WTC11 (cell line): Measurements from ENCODE around the gene SLC29A3. TPM values are rescaled to one million over a fixed set of nuclear protein-coding genes. Genes with fewer than 3 reads are reported as not detected.

Experiments used
- ATAC-seq: fragments of 200-7000 bp; cut with Tn5 transposase; 2 replicates; pipeline ENCODE4 v1.10.0; 2021; ENCODE audit warnings: mild to moderate bottlenecking, moderate library complexity
- CTCF ChIA-PET: fragments of 300-600 bp; sonication (Branson Sonifier 250); formaldehyde crosslinking; loops from one replicate; lab custom pipeline; 2021; ENCODE audit warnings: antibody characterized with exemption; lab: Charles Lee
- POLR2A ChIA-PET: fragments of 350-600 bp; sonication (Branson Sonifier 250); formaldehyde crosslinking; loops from one replicate; lab custom pipeline; 2021; ENCODE audit warnings: antibody characterized with exemption; lab: Charles Lee
- DNase-seq: peaks from one replicate; pipeline ENCODE4 v3.0.0; 2021; ENCODE audit warnings: low spot score
- H3K27ac Mint-ChIP-seq: 2 replicates; pipeline ENCODE4 v1.8.0; 2021; ENCODE audit warnings: mixed read lengths
- H3K27me3 Mint-ChIP-seq: 2 replicates; pipeline ENCODE4 v1.8.0; 2021; ENCODE audit warnings: low read depth, mild to moderate bottlenecking, moderate library complexity, mixed read lengths
- H3K36me3 Mint-ChIP-seq: 2 replicates; pipeline ENCODE4 v1.8.0; 2021; ENCODE audit warnings: mixed read lengths
- H3K4me1 Mint-ChIP-seq: 2 replicates; pipeline ENCODE4 v1.8.0; 2022; ENCODE audit warnings: mixed read lengths
- H3K4me3 Mint-ChIP-seq: 2 replicates; pipeline ENCODE4 v1.8.0; 2021; ENCODE audit warnings: mild to moderate bottlenecking, moderate library complexity, mixed read lengths
- H3K9me3 Mint-ChIP-seq: 2 replicates; pipeline ENCODE4 v1.8.0; 2021; ENCODE audit warnings: mixed read lengths
- CBFB ChIP-seq: sonication (generic); formaldehyde crosslinking; IDR thresholded peaks from 2 replicates; pipeline ENCODE4 v1.8.1; 2022; ENCODE audit warnings: mild to moderate bottlenecking, low read depth, missing genetic modification reagents
- FOXJ3 ChIP-seq: sonication (generic); formaldehyde crosslinking; IDR thresholded peaks from 2 replicates; pipeline ENCODE4 v1.9.0; 2021; ENCODE audit warnings: missing genetic modification reagents, mild to moderate bottlenecking, borderline replicate concordance
- FOXP1 ChIP-seq: sonication (generic); formaldehyde crosslinking; IDR thresholded peaks from 2 replicates; pipeline ENCODE4 v1.8.0; 2022; ENCODE audit warnings: missing genetic modification reagents, mild to moderate bottlenecking, moderate library complexity, borderline replicate concordance
- NR2C2 ChIP-seq: sonication (generic); formaldehyde crosslinking; IDR thresholded peaks from 2 replicates; pipeline ENCODE4 v1.8.0; 2022; ENCODE audit warnings: mild to moderate bottlenecking, missing genetic modification reagents
- NR3C1 ChIP-seq: sonication (generic); formaldehyde crosslinking; conservative IDR thresholded peaks from 2 replicates; pipeline ENCODE4 v1.8.1; 2023; ENCODE audit warnings: low read depth, mild to moderate bottlenecking, missing genetic modification reagents
- OVOL2 ChIP-seq: fragments of 250-450 bp; sonication (Bioruptor Pico); IDR thresholded peaks from 2 replicates; pipeline ENCODE4 v1.9.0; 2021; ENCODE audit warnings: mild to moderate bottlenecking, borderline replicate concordance
- PRRX2 ChIP-seq: fragments of 250-450 bp; sonication (Bioruptor Pico); IDR thresholded peaks from 2 replicates; pipeline ENCODE4 v1.8.0; 2021; ENCODE audit warnings: mild to moderate bottlenecking
- SP1 ChIP-seq: sonication (generic); formaldehyde crosslinking; conservative IDR thresholded peaks from 2 replicates; pipeline ENCODE4 v1.8.1; 2022; ENCODE audit warnings: missing genetic modification reagents
- ZNF138 ChIP-seq: sonication (generic); formaldehyde crosslinking; conservative IDR thresholded peaks from 2 replicates; pipeline ENCODE4 v1.8.1; 2022; ENCODE audit warnings: mild to moderate bottlenecking, moderate library complexity, missing genetic modification reagents
- ZNF232 ChIP-seq: sonication (generic); formaldehyde crosslinking; IDR thresholded peaks from 2 replicates; pipeline ENCODE4 v1.8.0; 2022; ENCODE audit warnings: mild to moderate bottlenecking, missing genetic modification reagents
- ZNF423 ChIP-seq: fragments of 250-450 bp; sonication (Bioruptor Pico); IDR thresholded peaks from 2 replicates; pipeline ENCODE4 v2.1.2; 2022; ENCODE audit warnings: mild to moderate bottlenecking, moderate library complexity
- ZNF671 ChIP-seq: fragments of 250-450 bp; sonication (Bioruptor Pico); IDR thresholded peaks from 2 replicates; pipeline ENCODE4 v1.8.0; 2021; ENCODE audit warnings: mild to moderate bottlenecking
- total RNA-seq: library from RNA; stranded (reverse); gene quantifications from 3 replicates; pipeline ENCODE4 v1.2.3, GENCODE V29; 2021
- TF ChIP-seq, protein P1 (sequence below): sonication (generic); formaldehyde crosslinking; IDR thresholded peaks from 2 replicates; pipeline ENCODE4 v1.8.0; 2022; ENCODE audit warnings: mild to moderate bottlenecking, missing genetic modification reagents
- TF ChIP-seq, protein P2 (sequence below): fragments of 200-600 bp; IDR thresholded peaks from 2 replicates; pipeline ENCODE4 v1.8.0; 2022; ENCODE audit warnings: antibody characterized with exemption
- TF ChIP-seq, protein P3 (sequence below): sonication (generic); formaldehyde crosslinking; IDR thresholded peaks from 2 replicates; pipeline ENCODE4 v1.8.0; 2022; ENCODE audit warnings: mild to moderate bottlenecking, missing genetic modification reagents
- TF ChIP-seq, protein P4 (sequence below): sonication (generic); formaldehyde crosslinking; IDR thresholded peaks from 2 replicates; pipeline ENCODE4 v1.8.1; 2023; ENCODE audit warnings: mild to moderate bottlenecking, missing genetic modification reagents, borderline replicate concordance
- TF ChIP-seq, protein P5 (sequence below): sonication (generic); formaldehyde crosslinking; conservative IDR thresholded peaks from 2 replicates; pipeline ENCODE4 v1.8.1; 2023; ENCODE audit warnings: mild to moderate bottlenecking, low read depth, missing genetic modification reagents, moderate library complexity

SLC29A3 gene
- total RNA-seq, 1 experiment from 2014 or later: 9.2 TPM

DNA sequence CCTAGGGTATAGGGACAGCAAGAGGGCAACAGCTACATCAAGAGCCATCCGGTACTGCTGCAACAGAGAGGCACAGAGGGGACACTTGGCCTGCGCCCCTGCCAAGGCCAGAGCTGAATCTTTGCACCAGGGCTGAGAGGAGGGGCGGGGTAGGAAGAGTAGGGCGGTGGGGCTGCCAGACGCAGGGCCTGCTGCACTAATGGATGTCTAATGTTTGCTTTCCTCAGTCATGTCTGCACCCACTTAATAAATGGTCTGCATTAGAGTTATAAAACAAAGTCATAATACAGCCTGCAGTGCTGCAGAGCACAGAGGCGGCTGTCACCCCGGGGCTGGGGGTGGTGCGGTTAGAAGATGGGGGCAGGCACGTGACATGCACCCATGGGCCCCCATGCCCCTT, 42.2 kb upstream of the SLC29A3 start:
- ATAC-seq: no peak
- TF ChIP-seq, protein P1, sequence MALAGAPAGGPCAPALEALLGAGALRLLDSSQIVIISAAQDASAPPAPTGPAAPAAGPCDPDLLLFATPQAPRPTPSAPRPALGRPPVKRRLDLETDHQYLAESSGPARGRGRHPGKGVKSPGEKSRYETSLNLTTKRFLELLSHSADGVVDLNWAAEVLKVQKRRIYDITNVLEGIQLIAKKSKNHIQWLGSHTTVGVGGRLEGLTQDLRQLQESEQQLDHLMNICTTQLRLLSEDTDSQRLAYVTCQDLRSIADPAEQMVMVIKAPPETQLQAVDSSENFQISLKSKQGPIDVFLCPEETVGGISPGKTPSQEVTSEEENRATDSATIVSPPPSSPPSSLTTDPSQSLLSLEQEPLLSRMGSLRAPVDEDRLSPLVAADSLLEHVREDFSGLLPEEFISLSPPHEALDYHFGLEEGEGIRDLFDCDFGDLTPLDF: no peak
- TF ChIP-seq ZNF671 (CRISPR knock-in tag) (no peak), SP1 (CRISPR knock-in tag) (no peak), FOXP1 (CRISPR knock-in tag) (no peak), PRRX2 (CRISPR knock-in tag) (no peak), NR3C1 (CRISPR knock-in tag) (no peak), CBFB (CRISPR knock-in tag) (no peak), ZNF232 (CRISPR knock-in tag) (no peak), NR2C2 (CRISPR knock-in tag) (no peak), FOXJ3 (CRISPR knock-in tag) (no peak), ZNF423 (CRISPR knock-in tag) (no peak), OVOL2 (CRISPR knock-in tag) (no peak), ZNF138 (CRISPR knock-in tag) (no peak)
- TF ChIP-seq, protein P2, sequence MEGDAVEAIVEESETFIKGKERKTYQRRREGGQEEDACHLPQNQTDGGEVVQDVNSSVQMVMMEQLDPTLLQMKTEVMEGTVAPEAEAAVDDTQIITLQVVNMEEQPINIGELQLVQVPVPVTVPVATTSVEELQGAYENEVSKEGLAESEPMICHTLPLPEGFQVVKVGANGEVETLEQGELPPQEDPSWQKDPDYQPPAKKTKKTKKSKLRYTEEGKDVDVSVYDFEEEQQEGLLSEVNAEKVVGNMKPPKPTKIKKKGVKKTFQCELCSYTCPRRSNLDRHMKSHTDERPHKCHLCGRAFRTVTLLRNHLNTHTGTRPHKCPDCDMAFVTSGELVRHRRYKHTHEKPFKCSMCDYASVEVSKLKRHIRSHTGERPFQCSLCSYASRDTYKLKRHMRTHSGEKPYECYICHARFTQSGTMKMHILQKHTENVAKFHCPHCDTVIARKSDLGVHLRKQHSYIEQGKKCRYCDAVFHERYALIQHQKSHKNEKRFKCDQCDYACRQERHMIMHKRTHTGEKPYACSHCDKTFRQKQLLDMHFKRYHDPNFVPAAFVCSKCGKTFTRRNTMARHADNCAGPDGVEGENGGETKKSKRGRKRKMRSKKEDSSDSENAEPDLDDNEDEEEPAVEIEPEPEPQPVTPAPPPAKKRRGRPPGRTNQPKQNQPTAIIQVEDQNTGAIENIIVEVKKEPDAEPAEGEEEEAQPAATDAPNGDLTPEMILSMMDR: no peak
- TF ChIP-seq, protein P3, sequence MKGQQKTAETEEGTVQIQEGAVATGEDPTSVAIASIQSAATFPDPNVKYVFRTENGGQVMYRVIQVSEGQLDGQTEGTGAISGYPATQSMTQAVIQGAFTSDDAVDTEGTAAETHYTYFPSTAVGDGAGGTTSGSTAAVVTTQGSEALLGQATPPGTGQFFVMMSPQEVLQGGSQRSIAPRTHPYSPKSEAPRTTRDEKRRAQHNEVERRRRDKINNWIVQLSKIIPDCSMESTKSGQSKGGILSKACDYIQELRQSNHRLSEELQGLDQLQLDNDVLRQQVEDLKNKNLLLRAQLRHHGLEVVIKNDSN: no peak
- TF ChIP-seq, protein P4, sequence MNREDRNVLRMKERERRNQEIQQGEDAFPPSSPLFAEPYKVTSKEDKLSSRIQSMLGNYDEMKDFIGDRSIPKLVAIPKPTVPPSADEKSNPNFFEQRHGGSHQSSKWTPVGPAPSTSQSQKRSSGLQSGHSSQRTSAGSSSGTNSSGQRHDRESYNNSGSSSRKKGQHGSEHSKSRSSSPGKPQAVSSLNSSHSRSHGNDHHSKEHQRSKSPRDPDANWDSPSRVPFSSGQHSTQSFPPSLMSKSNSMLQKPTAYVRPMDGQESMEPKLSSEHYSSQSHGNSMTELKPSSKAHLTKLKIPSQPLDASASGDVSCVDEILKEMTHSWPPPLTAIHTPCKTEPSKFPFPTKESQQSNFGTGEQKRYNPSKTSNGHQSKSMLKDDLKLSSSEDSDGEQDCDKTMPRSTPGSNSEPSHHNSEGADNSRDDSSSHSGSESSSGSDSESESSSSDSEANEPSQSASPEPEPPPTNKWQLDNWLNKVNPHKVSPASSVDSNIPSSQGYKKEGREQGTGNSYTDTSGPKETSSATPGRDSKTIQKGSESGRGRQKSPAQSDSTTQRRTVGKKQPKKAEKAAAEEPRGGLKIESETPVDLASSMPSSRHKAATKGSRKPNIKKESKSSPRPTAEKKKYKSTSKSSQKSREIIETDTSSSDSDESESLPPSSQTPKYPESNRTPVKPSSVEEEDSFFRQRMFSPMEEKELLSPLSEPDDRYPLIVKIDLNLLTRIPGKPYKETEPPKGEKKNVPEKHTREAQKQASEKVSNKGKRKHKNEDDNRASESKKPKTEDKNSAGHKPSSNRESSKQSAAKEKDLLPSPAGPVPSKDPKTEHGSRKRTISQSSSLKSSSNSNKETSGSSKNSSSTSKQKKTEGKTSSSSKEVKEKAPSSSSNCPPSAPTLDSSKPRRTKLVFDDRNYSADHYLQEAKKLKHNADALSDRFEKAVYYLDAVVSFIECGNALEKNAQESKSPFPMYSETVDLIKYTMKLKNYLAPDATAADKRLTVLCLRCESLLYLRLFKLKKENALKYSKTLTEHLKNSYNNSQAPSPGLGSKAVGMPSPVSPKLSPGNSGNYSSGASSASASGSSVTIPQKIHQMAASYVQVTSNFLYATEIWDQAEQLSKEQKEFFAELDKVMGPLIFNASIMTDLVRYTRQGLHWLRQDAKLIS (CRISPR knock-in tag): no peak
- TF ChIP-seq, protein P5, sequence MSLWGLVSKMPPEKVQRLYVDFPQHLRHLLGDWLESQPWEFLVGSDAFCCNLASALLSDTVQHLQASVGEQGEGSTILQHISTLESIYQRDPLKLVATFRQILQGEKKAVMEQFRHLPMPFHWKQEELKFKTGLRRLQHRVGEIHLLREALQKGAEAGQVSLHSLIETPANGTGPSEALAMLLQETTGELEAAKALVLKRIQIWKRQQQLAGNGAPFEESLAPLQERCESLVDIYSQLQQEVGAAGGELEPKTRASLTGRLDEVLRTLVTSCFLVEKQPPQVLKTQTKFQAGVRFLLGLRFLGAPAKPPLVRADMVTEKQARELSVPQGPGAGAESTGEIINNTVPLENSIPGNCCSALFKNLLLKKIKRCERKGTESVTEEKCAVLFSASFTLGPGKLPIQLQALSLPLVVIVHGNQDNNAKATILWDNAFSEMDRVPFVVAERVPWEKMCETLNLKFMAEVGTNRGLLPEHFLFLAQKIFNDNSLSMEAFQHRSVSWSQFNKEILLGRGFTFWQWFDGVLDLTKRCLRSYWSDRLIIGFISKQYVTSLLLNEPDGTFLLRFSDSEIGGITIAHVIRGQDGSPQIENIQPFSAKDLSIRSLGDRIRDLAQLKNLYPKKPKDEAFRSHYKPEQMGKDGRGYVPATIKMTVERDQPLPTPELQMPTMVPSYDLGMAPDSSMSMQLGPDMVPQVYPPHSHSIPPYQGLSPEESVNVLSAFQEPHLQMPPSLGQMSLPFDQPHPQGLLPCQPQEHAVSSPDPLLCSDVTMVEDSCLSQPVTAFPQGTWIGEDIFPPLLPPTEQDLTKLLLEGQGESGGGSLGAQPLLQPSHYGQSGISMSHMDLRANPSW (CRISPR knock-in tag): no peak
- TF ChIP-seq, all 79 proteins: peak for 0
- Mint-ChIP-seq H3K36me3 (no peaks in the 10 kb centered on the region), H3K4me1 (peaks cover 48% of the 10 kb centered on the region), H3K4me3 (no peak overlapping the region), H3K9me3 (no peaks in the 10 kb centered on the region), H3K27ac (peak overlapping the region; percentile 33; the same call in 1 of the 2 replicates), H3K27me3 (no peaks in the 10 kb centered on the region)
- ChIA-PET CTCF (interaction anchor here (0.7 to 1.9 kb wide), 4 partner anchors 54 to 374 kb away, joined by 3 to 12 read pairs (median 3); no protein-coding TSS in a partner anchor), POLR2A (no interaction called here)
- no peak for DNase-seq
